NCI-H2227 (cell line): ENCODE measurements around the gene SCNN1A.

Experiments
- DNase-seq: peaks from one replicate; lab custom pipeline; 2025; ENCODE audit not compliant: unreplicated experiment; lab: John Stamatoyannopoulos, UW

SCNN1A gene

GRCh38 chr12:6384499-6385436, 9.4 kb upstream of the SCNN1A start:
- DNase-seq = no peak

DNA sequence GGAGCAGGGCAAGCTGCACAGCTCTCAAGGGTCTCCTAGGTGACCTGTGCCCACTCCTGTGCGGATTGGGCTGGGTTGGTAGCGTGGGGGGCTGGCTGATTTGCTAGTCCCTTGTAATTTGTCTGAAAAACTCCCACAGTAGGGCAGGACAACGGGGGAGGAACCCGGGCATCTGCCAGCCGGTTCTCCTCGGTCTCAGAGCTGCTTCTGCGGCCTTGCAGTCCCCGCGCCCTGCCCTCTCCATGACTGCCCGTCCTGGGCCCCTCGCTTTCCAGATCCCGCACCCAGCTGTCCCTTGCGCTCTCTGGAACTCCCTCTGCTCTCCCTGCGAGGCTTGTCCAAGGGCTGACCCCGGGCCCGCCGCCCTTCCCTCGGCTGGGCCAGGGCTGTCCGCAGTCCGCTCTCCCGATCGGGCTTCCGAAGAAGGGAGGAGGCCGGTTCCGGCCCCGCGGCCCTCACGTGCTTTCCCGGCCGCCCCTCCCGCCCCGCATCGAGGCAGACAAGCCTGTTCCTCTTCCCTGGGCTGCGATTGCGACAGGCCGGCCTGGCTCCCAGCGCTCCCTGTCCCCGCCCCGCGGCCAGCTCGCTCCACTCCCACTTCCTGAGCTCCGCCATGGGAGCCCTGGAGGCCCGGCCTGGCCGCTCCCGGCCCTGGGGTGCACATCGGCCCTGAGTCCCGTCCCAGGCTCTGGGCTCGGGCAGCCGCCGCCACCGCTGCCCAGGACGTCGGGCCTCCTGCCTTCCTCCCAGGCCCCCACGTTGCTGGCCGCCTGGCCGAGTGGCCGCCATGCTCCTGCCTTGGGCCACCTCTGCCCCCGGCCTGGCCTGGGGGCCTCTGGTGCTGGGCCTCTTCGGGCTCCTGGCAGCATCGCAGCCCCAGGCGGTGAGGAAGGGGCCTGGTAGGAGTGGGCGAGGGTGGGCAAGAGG, 8.5 kb upstream of the SCNN1A start, which contains the start of gene LTBR:
TSS of gene LTBR (plus strand) at position 591 of the 927 bp plus-strand sequence. CDS start at position 788, 197 bp downstream.
- DNase-seq = no peak

GRCh38 chr12:6382982-6383381, 7.6 kb upstream of the SCNN1A start:
- no peak for DNase-seq

GRCh38 chr12:6382371-6382770, 7.0 kb upstream of the SCNN1A start:
- no peak for DNase-seq

DNA sequence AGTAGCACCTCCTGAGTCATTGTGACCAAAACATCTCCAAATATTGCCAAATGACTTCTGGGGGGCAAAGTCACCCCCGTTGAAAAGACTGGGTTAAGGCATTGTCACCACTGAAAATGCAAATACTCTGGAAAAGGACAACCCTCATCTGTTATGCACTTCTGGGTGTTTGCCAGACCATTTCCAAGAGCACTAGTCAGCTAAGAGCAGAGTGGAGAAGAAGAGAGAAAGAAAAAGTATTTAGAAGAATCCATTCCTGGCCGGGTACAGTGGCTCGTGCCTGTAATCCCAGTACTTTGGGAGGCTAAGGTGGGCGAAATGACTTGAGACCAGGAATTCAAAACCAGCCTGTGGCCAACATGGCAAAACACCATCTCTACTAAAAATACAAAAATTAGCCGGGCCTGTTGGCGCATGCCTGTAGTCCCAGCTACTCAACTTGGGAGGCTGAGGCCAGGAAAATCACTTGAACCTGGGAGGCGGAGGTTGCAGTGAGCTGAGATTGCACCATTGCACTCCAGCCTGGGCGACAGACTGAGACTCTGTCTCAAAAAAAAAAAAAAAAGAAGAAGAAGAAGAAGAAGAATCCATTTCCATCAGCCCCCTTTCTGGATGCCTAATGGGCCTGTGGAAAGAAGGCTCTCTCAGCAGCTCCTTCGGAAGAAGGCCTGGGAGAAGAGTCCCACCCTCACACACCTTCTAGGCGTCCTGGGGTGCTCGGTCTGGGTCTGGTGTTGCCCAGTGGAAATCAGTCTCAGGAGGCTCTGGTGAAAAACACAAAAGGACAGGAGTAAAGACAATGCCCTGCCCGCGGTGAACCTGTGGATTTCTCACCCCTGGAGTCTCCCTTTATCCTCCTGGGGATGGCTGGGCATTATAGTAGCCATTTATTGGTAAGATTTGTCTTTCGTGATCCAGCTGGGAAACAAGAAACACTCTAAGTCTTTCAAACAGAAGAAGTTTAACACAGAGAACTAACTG, 5.1 kb upstream of the SCNN1A start:
- DNase-seq = no peak

DNA sequence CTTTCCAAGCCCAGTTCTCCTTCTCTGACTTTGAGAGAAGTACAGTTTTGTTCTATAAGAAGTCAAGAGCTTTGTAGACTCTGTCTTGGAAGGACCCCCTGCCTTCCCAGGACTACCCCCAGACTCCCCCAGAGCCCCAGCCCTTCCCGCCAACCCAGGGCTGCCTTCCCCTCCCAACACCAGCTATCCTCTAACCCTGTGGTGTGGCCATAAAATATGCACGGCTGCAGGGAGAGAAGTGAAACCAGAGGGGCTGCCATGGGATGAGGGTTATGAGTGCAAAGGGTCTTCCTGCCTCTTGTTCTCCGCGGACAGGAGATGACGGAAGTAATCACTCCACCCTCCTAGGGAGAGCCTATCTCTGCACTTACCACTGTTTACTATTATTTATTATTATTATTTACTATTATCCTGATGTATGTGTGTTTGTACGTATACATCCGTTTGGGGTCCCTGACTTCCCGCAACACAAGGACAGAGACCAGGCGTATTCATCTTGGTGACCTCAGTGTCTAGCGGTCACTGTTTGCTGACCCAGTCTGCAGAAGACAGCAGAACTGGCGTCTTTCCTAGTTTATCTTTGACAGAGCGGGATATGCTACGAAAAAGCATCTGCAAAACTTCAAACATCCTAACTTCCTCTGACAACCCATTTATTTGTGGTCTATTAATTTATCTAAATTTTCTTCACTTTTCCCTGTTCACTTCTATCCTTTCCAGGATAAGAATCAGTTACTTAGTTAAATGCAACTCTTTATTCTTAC, 3.5 kb upstream of the SCNN1A start:
- no peak for DNase-seq

GRCh38 chr12:6377667-6377994, 2.3 kb upstream of the SCNN1A start:
- DNase-seq = no peak

- no peak for DNase-seq
These were observed 1.7 kb upstream of the SCNN1A start for GRCh38 chr12:6376870-6377666.

DNA sequence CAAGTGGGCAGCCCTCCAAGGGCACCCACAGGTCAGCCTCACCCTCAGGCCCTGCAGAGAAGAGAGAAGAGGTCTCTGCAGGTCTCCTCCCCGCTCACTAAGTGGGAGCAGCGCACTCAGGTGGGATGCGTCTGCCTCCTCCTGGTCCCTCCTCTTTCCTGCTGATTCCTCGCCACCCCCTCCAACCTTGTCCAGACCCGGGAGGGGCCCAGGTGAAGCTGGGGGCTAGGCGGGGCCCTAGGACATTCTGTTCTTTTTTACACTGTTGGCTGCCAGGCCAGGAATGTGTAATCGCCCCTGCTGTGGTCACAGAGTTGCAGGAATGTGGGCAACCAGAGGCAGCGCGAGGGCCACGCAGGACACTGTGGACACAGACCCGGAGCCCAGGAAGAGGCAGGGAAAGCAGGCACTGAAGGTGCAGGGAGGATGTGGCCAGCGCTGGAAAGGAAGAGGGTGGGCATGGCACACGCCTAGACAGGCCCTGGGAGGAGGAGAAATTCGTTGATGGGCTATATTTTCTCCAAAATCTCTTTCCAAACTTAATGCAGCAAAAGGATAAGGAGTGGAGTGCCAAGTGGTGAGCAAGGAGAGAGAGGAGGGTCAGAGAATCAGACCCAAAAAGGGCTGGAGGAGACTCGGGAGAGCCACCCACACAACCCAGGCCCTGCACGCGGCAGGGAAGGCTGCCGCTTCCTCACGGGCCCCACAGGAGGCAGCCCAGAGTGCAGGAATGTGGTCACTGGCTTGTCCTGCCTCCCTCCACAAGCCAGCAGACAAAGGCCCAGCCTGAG, 911 bp upstream of the SCNN1A start:
- DNase-seq = no peak

DNA sequence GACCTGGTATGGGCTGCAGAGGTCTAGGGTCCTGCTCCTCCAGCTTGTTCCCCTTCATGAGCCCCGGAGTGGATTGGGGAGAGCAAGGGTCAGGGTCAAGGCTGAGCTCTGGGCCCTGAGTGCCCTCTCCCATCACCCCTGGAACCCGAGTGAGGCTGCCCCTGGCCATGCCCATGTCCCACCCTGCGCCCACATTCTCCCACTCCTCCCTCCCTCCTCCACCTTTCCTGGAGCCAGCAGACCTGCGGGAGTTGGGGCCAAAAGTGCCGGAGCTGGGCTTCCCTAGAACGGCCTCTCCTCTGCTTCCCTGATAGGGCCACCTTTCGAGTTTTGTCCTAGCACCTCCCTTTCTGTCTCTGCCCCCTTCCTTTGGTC, 590 bp downstream of the SCNN1A start:
- no peak for DNase-seq

DNA sequence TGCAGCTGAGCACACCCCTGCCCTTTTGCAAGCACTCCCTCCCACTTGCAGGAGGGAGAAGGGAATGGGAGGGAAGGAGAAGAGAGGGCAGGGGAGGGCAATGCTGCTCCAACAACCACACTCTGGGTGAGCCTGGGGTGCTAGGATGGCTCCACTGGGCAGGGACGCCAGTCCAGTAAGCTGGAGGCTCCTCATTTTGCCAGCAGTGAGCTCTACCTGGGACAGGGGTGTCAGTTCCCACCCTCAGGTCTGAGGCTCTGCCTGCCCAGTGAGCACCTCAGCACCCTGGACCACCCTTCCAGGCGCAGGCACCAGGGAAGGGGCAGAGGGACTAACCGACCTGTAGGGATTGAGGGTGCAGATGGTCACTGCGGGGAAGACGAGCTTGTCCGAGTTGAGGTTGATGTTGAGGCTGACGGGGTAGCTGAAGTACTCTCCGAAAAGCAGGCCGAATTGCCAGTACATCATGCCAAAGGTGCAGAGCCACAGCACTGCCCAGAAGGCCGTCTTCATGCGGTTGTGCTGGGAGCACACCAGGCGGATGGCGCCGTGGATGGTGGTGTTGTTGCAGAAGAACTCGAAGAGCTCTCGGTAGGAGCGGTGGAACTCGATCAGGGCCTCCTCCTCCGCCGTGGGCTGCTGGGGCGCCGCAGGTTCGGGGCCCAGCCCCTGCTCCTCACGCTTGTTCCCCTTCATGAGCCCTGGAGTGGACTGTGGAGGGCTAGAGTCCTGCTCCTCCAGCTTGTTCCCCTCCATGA, 1.2 kb downstream of the SCNN1A start:
- DNase-seq = no peak

DNA sequence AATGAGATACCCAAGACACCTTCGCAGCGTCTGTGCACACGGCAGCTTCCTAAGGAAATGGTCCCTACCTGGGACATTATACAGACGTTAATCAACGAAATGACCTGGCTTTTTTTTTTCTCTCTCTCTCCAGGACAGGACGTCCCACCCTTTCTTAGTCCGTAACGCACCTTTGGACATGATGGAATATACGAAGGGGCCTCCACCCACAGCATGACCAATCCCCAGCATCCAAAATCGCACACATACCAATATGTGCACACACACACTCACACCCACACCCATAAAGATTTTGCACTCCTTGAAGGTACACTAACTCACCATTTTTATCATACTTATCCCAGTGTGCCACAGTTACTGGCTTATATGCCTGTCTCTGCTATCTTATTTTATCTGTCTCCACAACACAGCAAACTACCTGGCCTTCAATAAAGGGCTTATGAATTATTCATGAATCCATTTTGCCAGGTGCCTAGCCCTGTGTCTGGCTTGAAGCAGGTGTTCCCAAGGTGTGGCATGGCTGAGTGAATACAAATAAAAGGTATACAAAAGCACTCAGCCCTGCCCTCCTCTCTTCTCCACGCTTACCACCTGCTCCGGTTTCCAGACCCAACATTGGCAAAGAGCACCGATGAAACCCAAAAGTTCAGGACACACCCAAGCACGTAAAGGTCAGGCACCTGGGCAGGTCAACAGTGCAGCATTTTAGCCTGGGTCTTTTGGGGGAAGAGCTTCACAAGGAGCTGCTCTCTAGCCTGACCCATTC, 2.2 kb downstream of the SCNN1A start:
- no peak for DNase-seq

DNA sequence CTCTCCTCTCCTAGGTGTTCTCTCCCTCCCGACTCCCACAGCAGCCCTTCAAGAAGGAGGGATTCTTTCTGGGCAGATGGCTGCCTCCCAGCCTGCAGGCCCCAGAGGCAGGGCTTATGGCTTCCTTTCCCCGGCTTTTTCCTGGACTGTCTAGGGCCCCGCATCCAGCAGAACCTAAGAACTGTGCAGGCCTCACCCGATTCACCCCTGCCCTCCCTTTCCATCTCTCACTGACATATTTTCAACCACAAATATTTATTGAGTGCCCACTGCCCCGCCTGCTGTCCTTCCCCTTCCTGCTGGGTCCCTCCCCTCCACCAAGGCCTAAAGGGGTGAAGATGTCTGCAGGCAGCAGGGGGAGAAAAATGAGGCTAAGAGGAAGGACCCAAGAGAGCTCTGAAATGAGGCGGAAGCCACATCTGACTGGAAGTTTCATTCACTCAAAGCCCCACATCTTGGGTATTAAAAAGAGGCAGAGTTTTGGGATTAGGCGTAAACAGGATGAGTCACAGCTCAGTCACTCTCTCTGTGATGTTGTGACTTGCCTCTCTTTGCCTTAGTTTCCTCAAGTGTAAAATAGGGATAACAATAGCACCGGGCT, 2.9 kb downstream of the SCNN1A start:
- DNase-seq = no peak

GRCh38 chr12:6370994-6371754, 4.2 kb downstream of the SCNN1A start:
- peak; percentile 54 for DNase-seq

- no peak for DNase-seq
These were observed 4.8 kb downstream of the SCNN1A start for GRCh38 chr12:6370576-6370935.
